Lower lobe of right lung (tissue), 2 donors: ENCODE data around the gene KIF6. TPM values are rescaled to one million over a fixed set of nuclear protein-coding genes. Genes with fewer than 3 reads are reported as not detected.

Experiments
- ATAC-seq, 2 donors: fragments of 200-7000 bp; cut with Tn5 transposase; one replicate each; pipeline ENCODE4 v1.9.1; 2020 to 2022; ENCODE audit warnings: mild to moderate bottlenecking in 2 of 2, moderate library complexity in 2 of 2
- DNase-seq: peaks from one replicate; pipeline ENCODE4 v3.0.0-alpha.2; 2020
- H3K27ac ChIP-seq: fragments of 200-600 bp; one replicate; pipeline ENCODE4 v1.8.0; 2022
- H3K27me3 ChIP-seq: fragments of 200-600 bp; one replicate; pipeline ENCODE4 v1.8.0; 2022; ENCODE audit warnings: low read depth
- H3K36me3 ChIP-seq: fragments of 200-600 bp; one replicate; pipeline ENCODE4 v1.8.0; 2022; ENCODE audit warnings: mild to moderate bottlenecking
- H3K4me1 ChIP-seq: fragments of 200-600 bp; one replicate; pipeline ENCODE4 v1.8.0; 2022
- H3K4me3 ChIP-seq: fragments of 200-600 bp; one replicate; pipeline ENCODE4 v1.8.0; 2022; ENCODE audit warnings: mild to moderate bottlenecking
- H3K9me3 ChIP-seq: fragments of 200-600 bp; one replicate; pipeline ENCODE4 v1.8.0; 2022
- intact Hi-C: fragments of 100-400 bp; cut with DNase I; formaldehyde crosslinking; loops from one replicate; pipeline ENCODE4 v1.11.0; 2022
- total RNA-seq: library from RNA; stranded (reverse); fragmentation: NEBNext Ultra II Directional; extraction: Animal tissue kit (Norgen Biotek cat#: 25700); gene quantifications from one replicate; pipeline ENCODE4 v1.2.1, GENCODE V29; 2021
- TF ChIP-seq, protein P1 (sequence below): fragments of 200-600 bp; IDR thresholded peaks from one replicate; pipeline ENCODE4 v1.8.0; 2022; ENCODE audit warnings: antibody characterized with exemption, mild to moderate bottlenecking
- donor health status: DM: no; HTN: yes; CAD: no; lungs with severe emphysema.

Gene KIF6
- total RNA-seq, 1 donor from 2014 or later = 2.5 TPM

DNA sequence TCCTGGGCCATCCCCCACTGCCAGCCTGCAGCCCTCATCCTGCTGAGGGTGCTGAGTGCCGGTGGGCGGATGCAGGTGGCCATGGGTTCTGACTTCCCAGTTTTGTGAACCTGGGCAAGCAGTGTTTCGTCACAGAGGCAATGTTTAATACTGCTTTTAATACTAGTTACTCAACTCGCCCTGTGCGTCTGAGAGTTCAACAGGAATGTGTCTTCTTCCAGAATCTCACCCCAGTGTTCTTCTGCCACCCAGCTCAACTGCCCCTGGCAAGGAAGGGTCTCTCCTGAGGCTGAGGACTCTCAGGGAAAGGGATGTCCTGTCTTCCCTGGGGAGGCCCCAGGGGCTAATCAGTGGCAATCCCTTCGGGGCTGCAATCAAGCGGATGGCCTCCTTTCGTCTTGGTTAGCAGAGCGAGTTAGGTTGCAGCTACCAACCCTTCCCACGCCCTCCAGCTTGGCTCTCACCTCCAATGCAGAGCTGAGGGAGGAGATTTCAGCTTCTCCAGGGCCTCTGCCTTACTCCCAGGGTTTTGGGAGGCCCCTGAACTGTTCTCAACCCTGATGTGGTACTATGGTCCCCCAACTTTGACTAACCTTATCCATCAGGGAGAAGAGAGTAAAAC is 404.7 kb downstream of the KIF6 start:
- H3K27me3 ChIP-seq = peaks cover 7% of the 10 kb centered on the region
- H3K4me3 ChIP-seq = no peak overlapping the region
- H3K27ac ChIP-seq = no peak overlapping the region
- ATAC-seq = no peak
- no peaks in the 10 kb centered on the region for H3K36me3 ChIP-seq
- TF ChIP-seq, protein P1, sequence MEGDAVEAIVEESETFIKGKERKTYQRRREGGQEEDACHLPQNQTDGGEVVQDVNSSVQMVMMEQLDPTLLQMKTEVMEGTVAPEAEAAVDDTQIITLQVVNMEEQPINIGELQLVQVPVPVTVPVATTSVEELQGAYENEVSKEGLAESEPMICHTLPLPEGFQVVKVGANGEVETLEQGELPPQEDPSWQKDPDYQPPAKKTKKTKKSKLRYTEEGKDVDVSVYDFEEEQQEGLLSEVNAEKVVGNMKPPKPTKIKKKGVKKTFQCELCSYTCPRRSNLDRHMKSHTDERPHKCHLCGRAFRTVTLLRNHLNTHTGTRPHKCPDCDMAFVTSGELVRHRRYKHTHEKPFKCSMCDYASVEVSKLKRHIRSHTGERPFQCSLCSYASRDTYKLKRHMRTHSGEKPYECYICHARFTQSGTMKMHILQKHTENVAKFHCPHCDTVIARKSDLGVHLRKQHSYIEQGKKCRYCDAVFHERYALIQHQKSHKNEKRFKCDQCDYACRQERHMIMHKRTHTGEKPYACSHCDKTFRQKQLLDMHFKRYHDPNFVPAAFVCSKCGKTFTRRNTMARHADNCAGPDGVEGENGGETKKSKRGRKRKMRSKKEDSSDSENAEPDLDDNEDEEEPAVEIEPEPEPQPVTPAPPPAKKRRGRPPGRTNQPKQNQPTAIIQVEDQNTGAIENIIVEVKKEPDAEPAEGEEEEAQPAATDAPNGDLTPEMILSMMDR = no peak
- H3K4me1 ChIP-seq = no peaks in the 10 kb centered on the region
- DNase-seq = no peak
- H3K9me3 ChIP-seq = no peaks in the 10 kb centered on the region
- intact Hi-C loops = no loop called here

DNA sequence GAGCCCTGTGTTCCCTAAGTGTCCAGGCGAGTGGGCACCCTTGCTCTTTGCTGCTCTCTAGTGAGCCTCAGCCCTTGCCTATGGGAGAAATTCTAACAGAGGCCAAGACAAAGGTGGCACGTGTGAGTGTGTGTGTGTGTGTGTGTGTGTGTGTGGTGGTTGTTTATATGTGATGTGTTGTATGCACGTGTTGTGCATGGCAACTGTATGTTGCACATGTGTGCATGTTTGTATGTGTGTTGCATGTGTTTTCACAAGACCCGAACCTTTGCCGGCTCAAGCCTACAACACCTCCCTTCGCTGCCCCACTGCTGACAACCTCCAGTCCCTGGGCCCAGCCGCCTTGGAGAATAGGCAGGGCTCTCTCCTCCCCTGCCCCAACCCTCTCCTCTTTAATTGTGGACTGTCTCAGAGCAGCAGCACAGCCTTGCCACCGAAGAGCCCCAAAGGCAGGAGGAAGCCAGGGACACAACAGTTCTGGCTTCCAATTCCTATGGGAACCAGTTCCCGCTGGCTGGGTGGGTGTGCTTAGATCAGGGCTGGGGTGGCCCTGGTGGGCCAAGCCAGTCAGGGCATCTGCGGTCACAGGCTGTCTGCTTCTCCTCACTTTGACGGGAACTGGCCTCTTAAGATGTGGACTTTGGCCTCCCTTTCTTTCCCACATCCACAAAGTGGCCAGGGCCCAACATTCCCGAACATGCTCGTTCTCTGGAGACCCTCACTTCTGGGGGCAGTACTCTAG is 405.4 kb downstream of the KIF6 start:
- no peaks in the 10 kb centered on the region for H3K36me3 ChIP-seq
- no peaks in the 10 kb centered on the region for H3K9me3 ChIP-seq
- TF ChIP-seq, protein P1 = no peak
- ATAC-seq = no peak
- intact Hi-C loops = no loop called here
- no peak overlapping the region for H3K27ac ChIP-seq
- peaks cover 7% of the 10 kb centered on the region for H3K27me3 ChIP-seq
- DNase-seq = no peak
- no peaks in the 10 kb centered on the region for H3K4me1 ChIP-seq
- no peak overlapping the region for H3K4me3 ChIP-seq

DNA sequence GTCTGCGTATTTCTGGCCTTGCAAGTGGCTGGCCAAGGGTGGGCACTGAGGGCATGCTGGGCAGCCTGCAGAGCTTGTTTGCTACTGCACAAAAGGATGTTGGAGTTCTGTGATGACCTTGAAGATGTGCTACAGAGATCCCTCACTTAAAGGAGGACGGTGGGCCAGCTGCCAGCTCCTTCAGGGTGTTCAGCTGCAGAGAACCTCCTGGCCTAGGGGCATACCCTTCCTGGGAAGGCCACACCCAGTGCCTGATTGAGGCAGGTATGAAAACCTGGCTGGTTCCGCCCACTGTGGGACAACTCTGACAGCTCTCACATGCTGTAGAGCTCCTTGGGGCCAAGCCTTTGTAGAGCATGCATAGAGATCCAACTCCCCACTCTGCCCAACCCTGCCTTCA is 408.0 kb downstream of the KIF6 start:
- TF ChIP-seq, protein P1 = no peak

GRCh38 chr6:39314273-39314795 is 410.9 kb downstream of the KIF6 start, which contains the start of gene KCNK17:
TSS of gene KCNK17 (minus strand) at chr6:39314419. CDS start at chr6:39314320, 99 bp downstream.
- H3K4me1 ChIP-seq = peaks cover 18% of the 10 kb centered on the region
- ATAC-seq (no peak), DNase-seq (no peak)
- no peaks in the 10 kb centered on the region for H3K9me3 ChIP-seq
- peak within 1 kb of the TSS; percentile 14 for H3K27ac ChIP-seq
- H3K27me3 ChIP-seq = peaks cover 36% of the 10 kb centered on the region
- H3K36me3 ChIP-seq = no peaks in the 10 kb centered on the region
- TF ChIP-seq, protein P1 = no peak
- peak within 1 kb of the TSS; percentile 46 for H3K4me3 ChIP-seq
- intact Hi-C loops = no loop called here

More for the DNA sequence above, 408.0 kb downstream of the KIF6 start:
- Histone ChIP-seq H3K4me1 (peaks cover 18% of the 10 kb centered on the region), H3K36me3 (no peaks in the 10 kb centered on the region), H3K4me3 (no peak overlapping the region), H3K27ac (no peak overlapping the region), H3K9me3 (no peaks in the 10 kb centered on the region), H3K27me3 (peaks cover 32% of the 10 kb centered on the region)
- ATAC-seq (no peak), DNase-seq (no peak)
- intact Hi-C loops = no loop called here

- DNase-seq (peak; percentile 56), ATAC-seq (peak; percentile 18 to 45)
- Histone ChIP-seq H3K4me3 (peak overlapping the region; percentile 46), H3K27me3 (peaks cover 36% of the 10 kb centered on the region), H3K9me3 (no peaks in the 10 kb centered on the region), H3K4me1 (peaks cover 18% of the 10 kb centered on the region), H3K36me3 (no peaks in the 10 kb centered on the region), H3K27ac (peak overlapping the region; percentile 14)
- TF ChIP-seq, protein P1 = no peak
- intact Hi-C loops = no loop called here
Observed at GRCh38 chr6:39313526-39314272, 411.5 kb downstream of the KIF6 start.
